NCI-H2227 treated with DMSO at 0.1 percent for 48 hours (cell line): ENCODE measurements around the gene ALOX5.
"Not testable (repeated sequence)": the region's sequence is repeated elsewhere in the genome, so short reads cannot be mapped to it uniquely, and the experiment has no call there.

Source experiments
- DNase-seq: peaks from one replicate; lab custom pipeline; 2025; lab: John Stamatoyannopoulos, UW

Gene ALOX5

GRCh38 chr10:45374350-45375052 is 485 bp downstream of the ALOX5 start:
- DNase-seq: no peak

GRCh38 chr10:45375101-45375500 is 1.1 kb downstream of the ALOX5 start:
- DNase-seq: no peak

- DNase-seq: no peak
Observed at GRCh38 chr10:45375716-45376231, 1.8 kb downstream of the ALOX5 start.

DNA sequence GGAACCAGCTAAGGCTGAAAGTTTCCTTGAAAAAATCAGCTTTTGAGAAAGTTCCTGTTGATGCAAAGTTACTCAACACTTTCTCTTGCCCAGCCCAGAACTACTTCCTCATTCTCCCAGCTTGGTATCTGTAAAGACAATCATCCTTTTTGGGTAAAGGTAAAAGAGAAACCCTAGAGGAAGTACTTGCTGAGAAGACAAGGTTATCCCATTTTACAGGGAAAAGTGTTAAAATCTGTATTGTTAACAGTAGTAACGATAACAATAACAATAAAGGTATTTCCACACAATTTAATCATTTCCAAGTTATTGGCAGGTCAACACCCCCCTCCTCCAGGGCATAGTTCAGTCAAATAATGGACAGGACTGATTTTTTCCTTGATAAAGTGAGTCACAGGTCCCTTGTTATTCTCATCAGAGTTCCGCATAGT is 2.4 kb downstream of the ALOX5 start:
- no peak for DNase-seq

DNA sequence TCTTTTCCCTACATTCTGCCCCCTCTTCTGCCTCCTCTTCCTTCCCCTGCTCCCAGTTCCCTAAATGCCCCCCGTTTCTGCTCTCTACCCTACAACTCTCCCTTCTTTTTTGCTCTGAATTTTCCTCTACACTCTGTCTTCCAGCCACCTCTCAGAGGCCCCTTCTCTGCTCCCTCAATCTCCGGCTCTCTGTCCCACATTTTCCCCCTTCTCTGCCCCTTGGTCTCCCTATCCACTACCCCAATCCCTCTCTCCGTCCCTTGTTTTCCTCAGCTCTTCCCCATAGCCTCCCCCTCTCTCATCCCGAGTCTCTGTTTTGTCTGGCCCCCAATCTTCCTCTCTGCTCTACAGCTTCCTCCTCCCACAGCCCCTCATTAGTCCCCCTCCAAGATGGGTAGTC is 3.3 kb downstream of the ALOX5 start:
- DNase-seq: no peak

- no peak for DNase-seq
Observed at GRCh38 chr10:45377858-45378257, 3.8 kb downstream of the ALOX5 start.

- DNase-seq: no peak
Observed at GRCh38 chr10:45378914-45379726, 5.1 kb downstream of the ALOX5 start.

- no peak for DNase-seq
Observed at GRCh38 chr10:45379891-45380540, 6.0 kb downstream of the ALOX5 start.

- no peak for DNase-seq
Observed at GRCh38 chr10:45380903-45381620, 7.0 kb downstream of the ALOX5 start.

- DNase-seq: no peak
Observed at GRCh38 chr10:45382591-45382990, 8.6 kb downstream of the ALOX5 start.

DNA sequence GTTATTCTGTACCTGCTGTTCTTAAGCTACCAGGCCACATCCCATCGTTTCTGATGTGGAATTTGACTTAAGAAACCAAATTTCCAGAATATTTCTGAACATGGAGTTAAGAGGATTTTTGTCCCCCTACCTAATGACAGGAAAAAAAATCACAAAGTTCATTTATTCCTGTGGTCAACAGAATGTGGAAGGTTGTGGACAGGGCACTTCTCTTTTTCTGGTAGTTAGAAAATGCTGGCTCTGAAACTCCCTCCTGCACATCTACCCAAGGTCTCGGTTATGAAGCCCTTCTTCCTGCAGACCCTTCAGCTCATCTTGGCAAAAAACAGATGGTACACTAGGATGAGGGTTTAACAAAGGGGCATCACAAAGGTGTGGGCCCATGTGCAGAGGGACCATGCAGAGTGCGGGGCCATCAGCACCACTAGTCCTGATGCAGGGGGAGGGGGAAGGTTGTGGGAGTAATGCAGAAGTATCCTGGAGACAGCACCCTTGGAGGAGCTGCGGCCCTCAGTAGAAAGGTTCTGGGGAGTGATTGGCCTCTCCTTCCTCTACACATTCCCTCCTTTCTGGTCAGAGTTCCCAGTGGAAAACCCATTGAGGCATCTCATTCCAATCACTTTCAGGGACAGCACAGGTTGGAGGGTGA is 9.8 kb downstream of the ALOX5 start:
- DNase-seq: no peak

GRCh38 chr10:45386657-45387056 is 12.6 kb downstream of the ALOX5 start:
- no peak for DNase-seq

DNA sequence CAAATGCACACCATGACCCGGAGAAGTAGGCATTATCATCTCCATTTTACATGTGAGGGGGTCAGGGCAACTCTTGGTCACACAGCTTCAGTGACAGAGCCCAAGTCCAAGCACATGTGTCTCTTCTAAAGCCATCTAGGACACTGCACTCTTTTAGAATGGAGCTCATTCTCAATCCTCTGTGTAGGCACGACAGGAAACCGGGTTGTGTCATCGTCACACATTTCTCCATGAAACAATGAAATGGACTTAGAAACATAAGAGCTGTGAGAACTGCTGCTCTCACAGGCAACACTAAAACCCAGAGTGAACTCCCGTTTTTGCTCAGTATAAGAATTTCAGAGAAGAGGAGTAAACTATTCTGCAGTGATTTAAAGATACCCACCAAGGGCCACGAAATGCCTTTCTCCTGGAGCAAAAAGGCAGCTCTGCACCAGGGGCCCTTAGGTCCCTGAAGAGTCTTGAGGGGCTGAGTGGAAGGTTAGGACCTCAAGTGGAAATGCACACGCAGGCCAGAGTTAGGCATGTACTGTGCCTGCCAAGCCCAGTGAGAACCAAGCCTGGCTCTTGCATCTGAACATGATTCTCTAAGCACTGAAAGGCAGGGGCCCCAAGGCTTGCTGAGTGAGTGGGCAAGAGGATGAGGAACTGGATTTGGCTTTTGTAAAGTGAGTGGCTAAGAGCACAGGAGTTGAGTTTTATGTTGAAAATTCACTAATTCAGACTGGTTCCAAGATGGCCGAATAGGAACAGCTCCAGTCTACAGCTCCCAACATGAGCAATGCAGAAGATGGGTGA is 13.3 kb downstream of the ALOX5 start:
- no peak for DNase-seq

GRCh38 chr10:45389671-45390070 is 15.7 kb downstream of the ALOX5 start:
- DNase-seq: not testable (repeated sequence)

GRCh38 chr10:45391636-45392035 is 17.6 kb downstream of the ALOX5 start:
- DNase-seq: not testable (repeated sequence)

DNA sequence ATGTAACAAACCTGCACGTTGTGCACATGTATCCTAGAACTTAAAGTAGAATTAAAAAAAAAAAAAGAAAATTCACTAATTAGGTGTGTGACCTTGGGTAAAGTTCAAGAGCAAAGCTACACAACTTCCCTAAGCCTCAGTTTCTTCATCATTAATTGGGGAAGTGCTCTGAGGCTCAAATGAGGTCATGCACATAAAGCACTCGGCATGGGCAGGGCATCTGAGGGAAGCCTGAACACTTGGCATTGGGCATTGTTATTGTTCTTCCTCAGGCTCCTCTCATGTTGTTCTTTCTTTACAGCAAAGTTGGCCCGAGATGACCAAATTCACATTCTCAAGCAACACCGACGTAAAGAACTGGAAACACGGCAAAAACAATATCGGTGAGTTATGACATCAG is 21.5 kb downstream of the ALOX5 start:
- no peak for DNase-seq

- no peak for DNase-seq
Observed at GRCh38 chr10:45398595-45398994, 24.6 kb downstream of the ALOX5 start.

- no peak for DNase-seq
Observed at GRCh38 chr10:45399113-45399512, 25.1 kb downstream of the ALOX5 start.

GRCh38 chr10:45403151-45403550 is 29.1 kb downstream of the ALOX5 start:
- no peak for DNase-seq

DNA sequence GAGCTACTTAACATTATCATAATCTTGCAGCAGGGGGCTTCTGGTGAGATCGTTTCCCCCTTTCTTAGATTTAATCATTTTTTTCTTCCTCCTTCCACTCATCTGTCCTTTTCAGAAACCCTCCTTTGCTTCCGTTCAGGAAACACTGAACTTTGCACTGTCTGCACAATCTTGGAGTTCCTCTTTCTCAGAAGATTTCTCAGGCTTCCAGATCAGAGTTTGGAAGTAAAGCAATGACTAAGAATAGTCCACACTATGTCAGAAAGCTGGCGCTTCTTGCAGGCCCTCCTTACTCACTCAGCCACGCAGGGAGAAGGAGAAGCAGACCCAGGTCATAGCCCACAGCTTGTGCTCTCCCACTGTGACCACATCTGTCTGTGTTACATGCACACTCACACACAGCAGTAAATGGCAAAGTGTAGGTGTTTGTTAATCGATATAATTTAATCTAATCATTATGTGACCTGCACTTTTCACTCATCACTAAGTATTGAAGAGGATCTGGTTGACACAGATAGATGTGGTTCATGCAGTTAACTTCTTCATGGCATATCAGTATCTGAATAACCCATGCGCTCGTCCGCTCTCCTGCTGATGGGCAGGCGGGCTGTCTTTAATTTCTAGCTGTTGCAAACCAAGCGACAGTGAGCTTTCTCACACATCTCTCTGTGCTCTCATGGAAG is 30.2 kb downstream of the ALOX5 start:
- no peak for DNase-seq
